ENCODE data around the gene PTCH2.

DNA sequence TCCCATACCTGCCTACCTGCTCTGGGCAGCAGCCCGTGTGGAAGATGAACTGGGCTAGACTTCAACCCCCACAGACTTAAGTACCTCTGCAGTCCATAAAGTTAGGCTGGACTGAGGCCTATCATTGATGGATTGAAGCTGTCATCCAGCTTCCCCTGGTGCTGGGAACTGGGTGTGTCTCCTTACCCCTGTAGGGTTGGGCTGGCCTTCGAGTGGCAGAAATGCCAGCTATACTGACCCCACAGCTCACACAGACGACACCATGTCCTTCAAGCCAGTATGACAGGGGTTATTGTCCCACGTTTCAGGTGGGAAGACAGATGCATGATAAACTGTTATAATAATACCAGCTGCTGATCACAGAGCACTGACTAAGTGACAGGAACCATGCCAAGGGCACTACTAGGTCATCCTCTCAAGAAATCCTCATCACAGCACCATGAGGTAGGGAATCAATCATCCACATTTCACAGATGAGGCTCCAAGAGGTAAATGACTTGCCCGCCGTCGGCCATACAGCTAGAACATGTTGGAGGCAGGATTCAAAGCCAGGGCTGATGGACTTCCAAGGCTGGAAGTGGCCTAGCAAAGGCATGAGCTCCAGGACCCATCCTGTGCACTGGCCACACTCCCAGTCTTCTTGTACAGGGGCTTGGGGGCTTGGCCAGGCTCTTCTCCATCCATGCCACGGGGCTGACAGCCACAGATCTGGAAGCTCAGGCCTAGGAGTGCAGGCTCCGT is 54.8 kb downstream of the PTCH2 start, which contains the start of gene BEST4:
- TF ChIP-seq, protein P1, sequence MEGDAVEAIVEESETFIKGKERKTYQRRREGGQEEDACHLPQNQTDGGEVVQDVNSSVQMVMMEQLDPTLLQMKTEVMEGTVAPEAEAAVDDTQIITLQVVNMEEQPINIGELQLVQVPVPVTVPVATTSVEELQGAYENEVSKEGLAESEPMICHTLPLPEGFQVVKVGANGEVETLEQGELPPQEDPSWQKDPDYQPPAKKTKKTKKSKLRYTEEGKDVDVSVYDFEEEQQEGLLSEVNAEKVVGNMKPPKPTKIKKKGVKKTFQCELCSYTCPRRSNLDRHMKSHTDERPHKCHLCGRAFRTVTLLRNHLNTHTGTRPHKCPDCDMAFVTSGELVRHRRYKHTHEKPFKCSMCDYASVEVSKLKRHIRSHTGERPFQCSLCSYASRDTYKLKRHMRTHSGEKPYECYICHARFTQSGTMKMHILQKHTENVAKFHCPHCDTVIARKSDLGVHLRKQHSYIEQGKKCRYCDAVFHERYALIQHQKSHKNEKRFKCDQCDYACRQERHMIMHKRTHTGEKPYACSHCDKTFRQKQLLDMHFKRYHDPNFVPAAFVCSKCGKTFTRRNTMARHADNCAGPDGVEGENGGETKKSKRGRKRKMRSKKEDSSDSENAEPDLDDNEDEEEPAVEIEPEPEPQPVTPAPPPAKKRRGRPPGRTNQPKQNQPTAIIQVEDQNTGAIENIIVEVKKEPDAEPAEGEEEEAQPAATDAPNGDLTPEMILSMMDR (IDR thresholded peaks at IDR 0.05): no peak
- TF ChIP-seq EP300 (IDR thresholded peaks at IDR 0.05; ENCODE audit: low read depth) (no peak), POLR2AphosphoS5 (IDR thresholded peaks at IDR 0.05) (no peak)

Measured in transverse colon (tissue), 4 donors.